C1 segment of cervical spinal cord (tissue), 14 donors: Measurements from ENCODE around the gene ARHGAP8.

Experiments used
- DNase-seq, 14 donors: peaks; one replicate each; lab custom pipeline; 2025; lab: John Stamatoyannopoulos, UW

ARHGAP8 gene

DNA sequence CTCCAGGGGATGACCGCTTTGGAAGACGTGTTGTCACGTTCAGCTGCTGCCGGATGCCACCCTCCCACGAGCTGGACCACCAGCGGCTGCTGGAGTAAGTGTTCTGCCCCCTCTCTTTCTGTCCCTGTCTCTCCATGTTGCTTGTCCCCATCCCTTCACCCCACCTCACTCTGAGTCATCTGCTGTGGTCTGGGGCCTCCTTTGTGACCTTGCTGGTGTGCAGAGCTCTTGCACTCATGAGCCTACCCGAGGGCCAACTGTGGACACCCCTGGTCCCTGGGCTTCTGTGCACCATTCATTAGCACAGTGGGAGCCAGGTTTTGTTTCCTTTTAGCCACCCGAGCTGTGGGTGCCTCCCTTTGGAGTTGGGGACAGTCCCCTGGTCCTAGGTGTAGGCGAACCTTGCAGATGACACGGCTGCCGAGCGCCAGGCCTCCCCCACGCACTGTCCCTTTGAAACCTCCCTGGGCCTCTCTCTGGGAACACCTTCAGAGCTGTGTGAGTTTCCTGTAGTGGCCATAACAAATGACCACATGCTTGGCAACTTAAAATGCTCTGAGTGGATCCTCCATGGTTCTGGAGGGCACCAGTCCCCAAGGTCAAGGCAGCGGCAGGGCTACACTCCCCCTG lies 49.8 kb downstream of the ARHGAP8 start:
- no peak for DNase-seq

- no peak for DNase-seq
Measured at GRCh38 chr22:44802956-44803355, 50.6 kb downstream of the ARHGAP8 start.

GRCh38 chr22:44804327-44804726 lies 52.0 kb downstream of the ARHGAP8 start:
- no peak for DNase-seq

GRCh38 chr22:44805711-44806110 lies 53.3 kb downstream of the ARHGAP8 start:
- DNase-seq, result no peak

DNA sequence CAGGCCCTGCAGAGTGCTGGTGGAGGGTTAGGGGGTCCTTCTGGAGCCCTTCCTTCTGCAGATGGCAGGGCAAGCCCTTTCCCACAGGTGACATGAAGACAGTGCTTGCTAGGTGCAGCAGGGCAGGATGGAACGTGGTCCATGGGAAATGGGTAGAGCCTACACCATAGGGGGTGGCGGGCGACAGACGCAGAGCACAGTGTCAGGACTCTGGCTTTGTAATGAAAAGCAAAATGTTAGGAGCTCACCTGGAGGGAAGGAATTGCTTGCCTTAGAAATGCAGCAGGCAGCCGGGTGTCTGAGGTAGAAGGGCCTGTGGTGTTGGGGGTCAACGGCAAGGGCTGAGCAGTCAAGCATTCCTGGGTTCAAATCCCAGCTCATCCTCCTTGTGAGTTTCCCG lies 54.9 kb downstream of the ARHGAP8 start:
- DNase-seq, result no peak

- no peak for DNase-seq
Measured at GRCh38 chr22:44807915-44808690, 55.7 kb downstream of the ARHGAP8 start.

- DNase-seq, result no peak
Measured at GRCh38 chr22:44809456-44809855, 57.1 kb downstream of the ARHGAP8 start.

- DNase-seq, result no peak
Measured at GRCh38 chr22:44811141-44811540, 58.8 kb downstream of the ARHGAP8 start.

DNA sequence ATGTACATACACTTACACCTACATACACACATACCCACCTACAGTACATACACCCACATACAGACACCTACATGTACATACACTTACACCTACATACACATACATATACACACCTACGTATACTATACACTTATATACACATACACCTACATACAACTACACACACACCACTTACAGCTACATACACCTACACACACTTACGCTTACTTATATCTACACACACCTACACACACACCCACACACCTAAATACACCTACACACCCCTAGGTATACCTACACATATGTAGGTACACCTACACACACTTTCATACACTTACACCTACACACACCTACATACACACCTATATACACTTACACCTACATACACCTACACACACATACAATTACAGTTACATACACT lies 61.0 kb downstream of the ARHGAP8 start:
- DNase-seq, result no peak

- DNase-seq, result no peak
Measured at GRCh38 chr22:44814266-44815098, 62.1 kb downstream of the ARHGAP8 start.

DNA sequence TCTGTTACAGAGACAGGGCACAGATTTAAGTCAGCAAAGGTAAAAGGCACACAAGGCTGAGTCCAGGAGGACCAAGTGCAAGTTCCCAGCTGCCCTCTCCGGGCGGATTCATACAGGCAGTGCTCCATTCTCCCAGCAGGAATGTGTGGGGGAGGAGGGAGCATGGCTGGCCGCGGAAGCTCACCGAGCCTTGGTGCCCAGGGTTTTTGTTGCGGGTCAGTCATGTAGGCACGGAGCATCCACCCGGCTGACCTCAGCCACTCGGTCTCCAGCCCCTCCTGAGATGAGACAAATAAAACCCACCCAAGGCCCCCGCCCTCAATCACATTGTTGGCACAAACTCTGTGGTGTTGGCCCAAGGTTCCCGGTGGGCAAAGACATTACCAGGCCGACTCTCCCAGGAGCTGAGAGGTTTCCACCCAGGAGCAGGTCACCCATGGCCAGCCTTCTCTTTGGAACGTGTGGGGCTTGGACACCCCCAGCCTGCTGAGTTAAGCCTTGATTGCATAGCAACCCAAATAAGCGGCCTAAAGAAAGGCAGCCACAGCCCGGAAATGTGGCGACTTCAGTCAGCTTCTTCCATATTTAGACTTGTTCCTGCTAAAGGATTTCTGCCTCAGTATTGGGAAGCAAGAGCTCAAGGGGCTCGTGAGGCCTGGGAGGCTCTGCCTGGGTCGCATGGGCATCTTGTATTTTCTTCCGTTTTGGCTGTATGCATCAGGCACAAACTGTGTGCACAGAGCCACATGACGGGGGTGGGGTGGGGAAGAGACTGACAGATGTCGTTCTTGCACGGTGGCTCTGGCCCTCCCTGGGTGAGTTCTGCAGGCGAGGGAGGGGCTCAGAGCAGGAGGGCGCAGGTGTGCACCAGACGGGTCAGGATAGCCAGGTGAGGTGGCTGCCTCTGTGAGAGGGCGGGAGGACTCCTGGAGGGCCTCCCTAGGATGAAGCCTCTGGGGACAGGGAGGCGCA lies 63.0 kb downstream of the ARHGAP8 start:
- DNase-seq, result no peak

GRCh38 chr22:44816141-44816540 lies 63.8 kb downstream of the ARHGAP8 start:
- no peak for DNase-seq

DNA sequence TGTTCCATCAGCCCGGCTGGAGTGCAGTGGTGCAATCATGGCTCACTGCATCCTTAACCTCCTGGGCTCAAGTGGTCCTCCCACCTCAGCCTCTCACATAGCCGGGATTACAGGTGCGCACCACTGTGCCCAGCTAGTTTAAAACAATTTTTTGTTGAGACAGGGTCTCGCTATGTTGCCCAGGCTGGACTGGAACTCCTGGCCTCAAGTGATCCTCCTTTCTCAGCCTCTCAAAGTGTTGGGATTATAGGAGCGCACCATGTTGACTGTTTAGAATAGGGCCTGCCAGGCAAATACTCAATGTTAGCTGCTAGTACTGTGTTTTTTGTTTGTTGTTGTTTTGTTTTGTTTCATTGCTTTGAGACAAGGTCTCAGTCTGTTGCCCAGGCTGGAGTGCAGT lies 66.4 kb downstream of the ARHGAP8 start:
- DNase-seq, result no peak

GRCh38 chr22:44819966-44820631 lies 67.7 kb downstream of the ARHGAP8 start:
- no peak for DNase-seq

- DNase-seq, result no peak
Measured at GRCh38 chr22:44821741-44822475, 69.5 kb downstream of the ARHGAP8 start.

GRCh38 chr22:44822534-44822933 lies 70.2 kb downstream of the ARHGAP8 start:
- no peak for DNase-seq

DNA sequence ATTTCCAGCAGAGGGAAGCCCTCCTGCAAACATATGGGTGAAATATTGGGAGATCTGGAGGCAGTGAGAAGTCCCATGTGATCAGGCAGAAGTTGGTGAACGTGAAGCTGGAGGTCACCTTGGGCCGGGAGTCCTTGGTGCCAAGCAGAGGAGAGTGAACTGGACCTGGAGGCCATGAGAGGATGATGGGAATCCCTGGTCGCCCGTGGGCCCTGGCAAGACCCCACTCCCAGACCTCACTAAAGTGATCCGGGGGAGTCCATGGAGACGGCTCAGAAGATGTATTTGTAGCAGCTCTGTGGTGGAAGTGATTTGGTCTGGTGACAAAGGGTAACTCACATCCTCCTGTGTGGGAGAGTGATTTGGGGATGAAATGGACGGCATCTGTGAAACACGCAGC lies 71.0 kb downstream of the ARHGAP8 start:
- DNase-seq, result no peak

DNA sequence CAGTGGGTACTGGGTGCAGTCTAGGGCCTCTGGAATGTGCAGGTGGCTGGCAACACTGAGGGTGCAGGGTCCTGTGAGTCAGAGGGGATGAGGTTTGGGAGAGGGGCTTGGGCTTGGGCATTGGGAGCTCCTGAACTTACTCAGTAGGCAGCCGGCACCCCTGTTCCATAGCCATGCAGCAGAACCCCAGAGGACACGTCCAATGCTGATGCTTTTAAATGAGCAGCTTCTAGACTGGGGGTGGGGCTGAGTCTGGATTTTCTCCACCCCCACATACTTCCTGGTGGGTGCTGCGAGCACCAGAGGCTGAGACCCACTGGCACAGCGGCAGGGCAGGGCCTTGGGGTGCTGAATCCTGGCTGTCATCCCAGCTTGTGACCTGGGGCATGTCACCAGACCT lies 71.4 kb downstream of the ARHGAP8 start:
- DNase-seq, result no peak

- no peak for DNase-seq
Measured at GRCh38 chr22:44824271-44824670, 71.9 kb downstream of the ARHGAP8 start.
